HepG2 (cell line): ENCODE data around the gene RARA. TPM values are rescaled to one million over a fixed set of nuclear protein-coding genes. Genes with fewer than 3 reads are reported as not detected.
A peak's percentile ranks its signal among the peaks of the same experiment; 100 is the strongest.

ENCODE experiments used
- ATAC-seq: fragments of 200-7000 bp; cut with Tn5 transposase; 3 replicates; pipeline ENCODE4 v1.9.1; 2020; ENCODE audit warnings: mild to moderate bottlenecking, moderate library complexity
- BruUV-seq: library from RNA; stranded (reverse); fragments of 400-500 nt; replicated peaks from 2 replicates; lab custom pipeline; 2021; lab: Mats Ljungman, UMichigan
- CTCF ChIA-PET: fragments of 300-600 bp; formaldehyde crosslinking; extraction: SDS; loops from one replicate; lab custom pipeline; 2021; ENCODE audit warnings: low total read pairs, inconsistent platforms, low intra/inter-chr PET ratio; lab: Yijun Ruan, JAX
- POLR2A ChIA-PET: fragments of 350-600 bp; sonication (Branson Sonifier 250); formaldehyde crosslinking; loops from one replicate; lab custom pipeline; 2020; ENCODE audit warnings: antibody characterized with exemption, inconsistent platforms; lab: Yijun Ruan, JAX
- DNase-seq: peaks from one replicate; pipeline ENCODE4 v3.0.0-alpha.2; 2015; ENCODE audit warnings: low spot score
- FAIRE-seq: peaks from 3 replicates; lab custom pipeline; 2011; peaks lifted over from hg19 to GRCh38; lab: Jason Lieb, UNC
- H2AFZ ChIP-seq: one replicate; pipeline ENCODE4 v1.6.1; 2011; ENCODE audit warnings: low read length, inconsistent platforms
- H3K27ac ChIP-seq: fragments of 300-600 bp; 3 replicates; pipeline ENCODE4 v1.8.0; 2011; ENCODE audit warnings: mixed run types, mild to moderate bottlenecking, mixed read lengths, low read length, inconsistent platforms; ENCODE audit not compliant: insufficient read depth; ENCODE audit errors: extremely low read length
- H3K27me3 ChIP-seq, 2 experiments: fragments of 200-600 bp in 1 of 2; 2 replicates in 1 of 2; 3 replicates in 1 of 2; pipeline versions ENCODE4 v1.6.0 to v1.8.0; 2011; ENCODE audit warnings: low read length in 2 of 2, mild to moderate bottlenecking in 2 of 2, moderate library complexity in 2 of 2, inconsistent platforms in 1 of 2; ENCODE audit not compliant: insufficient read depth in 2 of 2, control insufficient read depth in 1 of 2
- H3K36me3 ChIP-seq, 2 experiments: fragments of 200-600 bp in 1 of 2; replicated peaks in 1 of 2; 2 replicates in 1 of 2; 3 replicates in 1 of 2; pipeline versions ENCODE4 v1.5.1 to v1.8.0; 2011; ENCODE audit warnings: low read length in 2 of 2, inconsistent platforms in 1 of 2; ENCODE audit not compliant: insufficient read depth in 2 of 2, control insufficient read depth in 1 of 2
- H3K4me1 ChIP-seq: 2 replicates; pipeline ENCODE4 v1.5.1; 2012; ENCODE audit warnings: low read length, inconsistent platforms; ENCODE audit not compliant: insufficient read depth
- H3K4me2 ChIP-seq: 2 replicates; pipeline ENCODE4 v1.6.0; 2011; ENCODE audit warnings: low read depth, low read length, inconsistent platforms
- H3K4me3 ChIP-seq, 3 experiments: fragments of 200-600 bp in 1 of 3; sonication (generic), shearing (Covaris generic) in 1 of 3; replicated peaks in 1 of 3; 2 replicates each; pipeline ENCODE4 v1.5.1; 2011 to 2016; ENCODE audit warnings: low read length in 3 of 3, inconsistent platforms in 2 of 3, low read depth in 2 of 3, mild to moderate bottlenecking in 2 of 3, control low read depth in 1 of 3, mixed read lengths in 1 of 3; ENCODE audit not compliant: insufficient read depth in 1 of 3
- H3K79me2 ChIP-seq: one replicate; pipeline ENCODE4 v1.6.1; 2011; ENCODE audit warnings: low read length, inconsistent platforms; ENCODE audit not compliant: insufficient read depth
- H3K9ac ChIP-seq: 2 replicates; pipeline ENCODE4 v1.6.0; 2011; ENCODE audit warnings: mild to moderate bottlenecking, low read depth, low read length, inconsistent platforms; ENCODE audit not compliant: insufficient read depth
- H3K9me3 ChIP-seq: 2 replicates; pipeline ENCODE4 v1.5.1; 2012; ENCODE audit warnings: mild to moderate bottlenecking, low read length
- H4K20me1 ChIP-seq: 2 replicates; pipeline ENCODE4 v1.6.0; 2011; ENCODE audit warnings: inconsistent platforms, mild to moderate bottlenecking, low read length, moderate library complexity; ENCODE audit not compliant: insufficient read depth
- AGO1 ChIP-seq: fragments of 200-400 bp; formaldehyde crosslinking; IDR thresholded peaks from 2 replicates; pipeline ENCODE4 v1.6.1; 2017; ENCODE audit warnings: mild to moderate bottlenecking, low read depth, low read length, moderate library complexity; ENCODE audit not compliant: poor library complexity, severe bottlenecking
- CHCHD3 ChIP-seq: sonication (generic); formaldehyde crosslinking; IDR thresholded peaks from 2 replicates; pipeline ENCODE4 v1.8.0; 2022; ENCODE audit warnings: mild to moderate bottlenecking, missing genetic modification reagents, moderate library complexity
- HOXA7 ChIP-seq: sonication (generic); formaldehyde crosslinking; IDR thresholded peaks from 2 replicates; pipeline ENCODE4 v1.8.1; 2022; ENCODE audit warnings: mild to moderate bottlenecking, missing genetic modification reagents, moderate library complexity
- JUN ChIP-seq: sonication (generic); formaldehyde crosslinking; IDR thresholded peaks from 2 replicates; pipeline ENCODE4 v1.4.0; 2020; ENCODE audit warnings: mild to moderate bottlenecking, missing genetic modification reagents
- NFRKB ChIP-seq: fragments of 450-650 bp; IDR thresholded peaks from 2 replicates; pipeline ENCODE4 v1.6.1; 2017
- SIN3B ChIP-seq: fragments of 150-350 bp; IDR thresholded peaks from 2 replicates; pipeline ENCODE4 v1.6.1; 2014; ENCODE audit warnings: low read length
- TBP ChIP-seq: sonication (generic); formaldehyde crosslinking; IDR thresholded peaks from 2 replicates; pipeline ENCODE4 v1.5.0; 2020; ENCODE audit warnings: missing genetic modification reagents
- TBX2 ChIP-seq: sonication (generic); formaldehyde crosslinking; IDR thresholded peaks from 2 replicates; pipeline ENCODE4 v1.5.0; 2020; ENCODE audit warnings: missing genetic modification reagents, mild to moderate bottlenecking, borderline replicate concordance
- ZBTB21 ChIP-seq: sonication (generic); formaldehyde crosslinking; IDR thresholded peaks from 2 replicates; pipeline ENCODE4 v1.4.0; 2020; ENCODE audit warnings: missing genetic modification reagents
- WGBS: methylation state at CpG from one replicate; pipeline ENCODE4 v1.1.6; 2017; ENCODE audit warnings: low lambda C conversion rate; 5-methylcytosine and 5-hydroxymethylcytosine counted together
- in situ Hi-C: cut with HindIII; loops from 2 replicates; pipeline ENCODE4 v1.10.0; 2017; ENCODE audit warnings: low pct_unique_long_range_greater_than_20kb; ENCODE audit not compliant: extremely low pct_ligation_motif_present
- intact Hi-C: fragments of 100-400 bp; cut with micrococcal nuclease; formaldehyde crosslinking; loops from one replicate; pipeline ENCODE4 v1.10.0; 2022; ENCODE audit not compliant: unreplicated experiment
- polyA plus RNA-seq, 8 experiments: library from polyadenylated mRNA; depleted of rRNA in 3 of 8; stranded (reverse) in 7 of 8; unstranded in 1 of 8; fragments of >200 nt; fragmentation: Illumina TruSeq in 4 of 8; extraction: Trizol in 4 of 8; gene quantifications; 2 replicates each; pipeline versions ENCODE4 v1.2.1 to v1.2.3, GENCODE V29; 2011 to 2016; ENCODE audit warnings: low read depth in 4 of 8, missing spikeins in 1 of 8, mixed read lengths in 1 of 8; ENCODE audit not compliant: insufficient read depth in 1 of 8
- total RNA-seq, 5 experiments: library from RNA; depleted of rRNA; stranded (reverse); fragments of >200 nt; fragmentation: Illumina TruSeq; extraction: Trizol; gene quantifications; 2 replicates each; pipeline ENCODE4 v1.2.3, GENCODE V29; 2016; ENCODE audit warnings: low read depth in 1 of 5
- TF ChIP-seq, protein P1 (sequence below): sonication (generic); formaldehyde crosslinking; IDR thresholded peaks from 2 replicates; pipeline ENCODE4 v1.5.1; 2020; ENCODE audit warnings: mild to moderate bottlenecking, missing genetic modification reagents, moderate library complexity
- TF ChIP-seq, protein P2 (sequence below): sonication (generic); formaldehyde crosslinking; IDR thresholded peaks from 2 replicates; pipeline ENCODE4 v1.5.0; 2020; ENCODE audit warnings: missing genetic modification reagents, mild to moderate bottlenecking, borderline replicate concordance
- TF ChIP-seq, protein P3 (sequence below): sonication (generic); formaldehyde crosslinking; IDR thresholded peaks from 2 replicates; pipeline ENCODE4 v1.4.0; 2020; ENCODE audit warnings: missing genetic modification reagents
- TF ChIP-seq, protein P4 (sequence below): sonication (generic); formaldehyde crosslinking; IDR thresholded peaks from 2 replicates; pipeline ENCODE4 v1.5.0; 2020; ENCODE audit warnings: missing genetic modification reagents

Gene RARA
- total and polyA plus RNA-seq, 2 of the 13 experiments (the other 11 are each of a cell fraction or from before 2014, with no cell fraction given), result 6.4 to 8.6 TPM

DNA sequence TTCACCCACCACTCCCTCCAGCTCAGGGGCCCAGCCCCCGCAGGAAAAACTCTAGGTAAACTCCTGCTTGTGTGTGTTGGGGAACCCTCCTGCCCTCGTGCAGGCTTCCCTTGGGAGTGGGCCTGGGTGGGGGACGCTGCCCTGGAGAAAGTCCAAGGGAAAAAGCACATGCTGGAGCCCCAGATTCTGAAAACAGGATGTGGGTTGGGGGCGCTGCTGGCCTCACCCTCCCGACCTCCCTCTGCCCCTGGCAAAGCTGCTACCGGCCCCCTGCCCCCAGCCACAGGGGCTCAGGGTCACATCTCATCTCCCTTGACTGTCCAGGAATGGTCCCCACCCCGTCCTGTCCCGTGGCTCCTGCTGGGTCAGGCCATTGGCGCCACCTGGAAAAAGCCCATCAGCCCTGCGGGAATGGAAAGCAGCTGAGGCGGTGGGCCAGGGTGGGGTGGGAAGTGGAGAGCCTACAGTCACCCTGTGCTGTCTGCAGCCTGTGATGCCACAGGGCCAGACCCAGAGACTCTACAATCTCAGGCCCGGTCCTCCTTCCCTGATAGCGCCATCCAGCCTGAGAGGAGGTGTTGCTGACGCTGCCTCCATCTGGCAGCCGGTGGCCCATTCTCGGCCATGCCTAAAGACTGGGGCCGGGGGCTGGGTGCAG lies 58.0 kb downstream of the RARA start:
- no peak for DNase-seq
- intact Hi-C loops, result no loop called here
- Histone ChIP-seq H3K4me3 (no peak overlapping the region), H3K4me1 (peaks cover 24% of the 10 kb centered on the region), H3K9ac (no peak overlapping the region), H3K4me2 (no peak overlapping the region), H3K79me2 (no peaks in the 10 kb centered on the region), H3K27ac (no peak overlapping the region), H2AFZ (no peak overlapping the region), H3K36me3 (no peaks in the 10 kb centered on the region), H4K20me1 (no peaks in the 10 kb centered on the region), H3K9me3 (no peaks in the 10 kb centered on the region), H3K27me3 (0 out of 5 replicates have a peak, but pooled peaks cover 0 to 2% of the 10 kb centered on the region in 2 experiments)
- FAIRE-seq, result no peak
- POLR2A ChIA-PET, result interaction anchor here (0.6 kb wide), 1 partner anchor 103 kb away, joined by 3 read pairs; no protein-coding TSS in a partner anchor
- ATAC-seq, result no peak
- CTCF ChIA-PET, result no interaction called here
- no TSS peak for BruUV-seq
- TF ChIP-seq TBX2 (CRISPR knock-in tag), result no peak
- no peak for TF ChIP-seq ZBTB21 (CRISPR knock-in tag)
- TF ChIP-seq CHCHD3 (CRISPR knock-in tag), result 0 out of 2 replicates have a peak, but pooled peaks have one; percentile 28
- TF ChIP-seq, protein P1, sequence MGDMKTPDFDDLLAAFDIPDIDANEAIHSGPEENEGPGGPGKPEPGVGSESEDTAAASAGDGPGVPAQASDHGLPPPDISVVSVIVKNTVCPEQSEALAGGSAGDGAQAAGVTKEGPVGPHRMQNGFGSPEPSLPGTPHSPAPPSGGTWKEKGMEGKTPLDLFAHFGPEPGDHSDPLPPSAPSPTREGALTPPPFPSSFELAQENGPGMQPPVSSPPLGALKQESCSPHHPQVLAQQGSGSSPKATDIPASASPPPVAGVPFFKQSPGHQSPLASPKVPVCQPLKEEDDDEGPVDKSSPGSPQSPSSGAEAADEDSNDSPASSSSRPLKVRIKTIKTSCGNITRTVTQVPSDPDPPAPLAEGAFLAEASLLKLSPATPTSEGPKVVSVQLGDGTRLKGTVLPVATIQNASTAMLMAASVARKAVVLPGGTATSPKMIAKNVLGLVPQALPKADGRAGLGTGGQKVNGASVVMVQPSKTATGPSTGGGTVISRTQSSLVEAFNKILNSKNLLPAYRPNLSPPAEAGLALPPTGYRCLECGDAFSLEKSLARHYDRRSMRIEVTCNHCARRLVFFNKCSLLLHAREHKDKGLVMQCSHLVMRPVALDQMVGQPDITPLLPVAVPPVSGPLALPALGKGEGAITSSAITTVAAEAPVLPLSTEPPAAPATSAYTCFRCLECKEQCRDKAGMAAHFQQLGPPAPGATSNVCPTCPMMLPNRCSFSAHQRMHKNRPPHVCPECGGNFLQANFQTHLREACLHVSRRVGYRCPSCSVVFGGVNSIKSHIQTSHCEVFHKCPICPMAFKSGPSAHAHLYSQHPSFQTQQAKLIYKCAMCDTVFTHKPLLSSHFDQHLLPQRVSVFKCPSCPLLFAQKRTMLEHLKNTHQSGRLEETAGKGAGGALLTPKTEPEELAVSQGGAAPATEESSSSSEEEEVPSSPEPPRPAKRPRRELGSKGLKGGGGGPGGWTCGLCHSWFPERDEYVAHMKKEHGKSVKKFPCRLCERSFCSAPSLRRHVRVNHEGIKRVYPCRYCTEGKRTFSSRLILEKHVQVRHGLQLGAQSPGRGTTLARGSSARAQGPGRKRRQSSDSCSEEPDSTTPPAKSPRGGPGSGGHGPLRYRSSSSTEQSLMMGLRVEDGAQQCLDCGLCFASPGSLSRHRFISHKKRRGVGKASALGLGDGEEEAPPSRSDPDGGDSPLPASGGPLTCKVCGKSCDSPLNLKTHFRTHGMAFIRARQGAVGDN (CRISPR knock-in tag), result peak; percentile 24; the same call in 1 of the 2 replicates
- no peak for TF ChIP-seq SIN3B
- peak; percentile 47 for TF ChIP-seq AGO1
- TF ChIP-seq, protein P2, sequence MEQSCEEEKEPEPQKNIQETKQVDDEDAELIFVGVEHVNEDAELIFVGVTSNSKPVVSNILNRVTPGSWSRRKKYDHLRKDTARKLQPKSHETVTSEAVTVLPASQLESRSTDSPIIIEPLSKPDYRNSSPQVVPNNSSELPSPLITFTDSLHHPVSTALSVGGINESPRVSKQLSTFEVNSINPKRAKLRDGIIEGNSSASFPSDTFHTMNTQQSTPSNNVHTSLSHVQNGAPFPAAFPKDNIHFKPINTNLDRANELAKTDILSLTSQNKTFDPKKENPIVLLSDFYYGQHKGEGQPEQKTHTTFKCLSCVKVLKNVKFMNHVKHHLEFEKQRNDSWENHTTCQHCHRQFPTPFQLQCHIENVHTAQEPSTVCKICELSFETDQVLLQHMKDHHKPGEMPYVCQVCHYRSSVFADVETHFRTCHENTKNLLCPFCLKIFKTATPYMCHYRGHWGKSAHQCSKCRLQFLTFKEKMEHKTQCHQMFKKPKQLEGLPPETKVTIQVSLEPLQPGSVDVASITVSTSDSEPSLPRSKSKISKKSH (CRISPR knock-in tag), result no peak
- TF ChIP-seq JUN (CRISPR knock-in tag), result no peak
- TF ChIP-seq, protein P3, sequence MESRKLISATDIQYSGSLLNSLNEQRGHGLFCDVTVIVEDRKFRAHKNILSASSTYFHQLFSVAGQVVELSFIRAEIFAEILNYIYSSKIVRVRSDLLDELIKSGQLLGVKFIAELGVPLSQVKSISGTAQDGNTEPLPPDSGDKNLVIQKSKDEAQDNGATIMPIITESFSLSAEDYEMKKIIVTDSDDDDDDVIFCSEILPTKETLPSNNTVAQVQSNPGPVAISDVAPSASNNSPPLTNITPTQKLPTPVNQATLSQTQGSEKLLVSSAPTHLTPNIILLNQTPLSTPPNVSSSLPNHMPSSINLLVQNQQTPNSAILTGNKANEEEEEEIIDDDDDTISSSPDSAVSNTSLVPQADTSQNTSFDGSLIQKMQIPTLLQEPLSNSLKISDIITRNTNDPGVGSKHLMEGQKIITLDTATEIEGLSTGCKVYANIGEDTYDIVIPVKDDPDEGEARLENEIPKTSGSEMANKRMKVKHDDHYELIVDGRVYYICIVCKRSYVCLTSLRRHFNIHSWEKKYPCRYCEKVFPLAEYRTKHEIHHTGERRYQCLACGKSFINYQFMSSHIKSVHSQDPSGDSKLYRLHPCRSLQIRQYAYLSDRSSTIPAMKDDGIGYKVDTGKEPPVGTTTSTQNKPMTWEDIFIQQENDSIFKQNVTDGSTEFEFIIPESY (CRISPR knock-in tag), result peak; percentile 47
- TF ChIP-seq HOXA7, result no peak
- no peak for TF ChIP-seq NFRKB
- TF ChIP-seq, protein P4, sequence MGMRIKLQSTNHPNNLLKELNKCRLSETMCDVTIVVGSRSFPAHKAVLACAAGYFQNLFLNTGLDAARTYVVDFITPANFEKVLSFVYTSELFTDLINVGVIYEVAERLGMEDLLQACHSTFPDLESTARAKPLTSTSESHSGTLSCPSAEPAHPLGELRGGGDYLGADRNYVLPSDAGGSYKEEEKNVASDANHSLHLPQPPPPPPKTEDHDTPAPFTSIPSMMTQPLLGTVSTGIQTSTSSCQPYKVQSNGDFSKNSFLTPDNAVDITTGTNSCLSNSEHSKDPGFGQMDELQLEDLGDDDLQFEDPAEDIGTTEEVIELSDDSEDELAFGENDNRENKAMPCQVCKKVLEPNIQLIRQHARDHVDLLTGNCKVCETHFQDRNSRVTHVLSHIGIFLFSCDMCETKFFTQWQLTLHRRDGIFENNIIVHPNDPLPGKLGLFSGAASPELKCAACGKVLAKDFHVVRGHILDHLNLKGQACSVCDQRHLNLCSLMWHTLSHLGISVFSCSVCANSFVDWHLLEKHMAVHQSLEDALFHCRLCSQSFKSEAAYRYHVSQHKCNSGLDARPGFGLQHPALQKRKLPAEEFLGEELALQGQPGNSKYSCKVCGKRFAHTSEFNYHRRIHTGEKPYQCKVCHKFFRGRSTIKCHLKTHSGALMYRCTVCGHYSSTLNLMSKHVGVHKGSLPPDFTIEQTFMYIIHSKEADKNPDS, result no peak
- TF ChIP-seq TBP (CRISPR knock-in tag), result no peak
- in situ Hi-C loops, result no loop called here
- 57% methylated on average over 15 of the region's 17 CpGs for WGBS
